Cardiac muscle cell (in vitro differentiated cells and primary cell): ENCODE data around the gene ELF2. TPM values are rescaled to one million over a fixed set of nuclear protein-coding genes. Genes with fewer than 3 reads are reported as not detected.
A peak's percentile ranks its signal among the peaks of the same experiment; 100 is the strongest.
"Not testable (repeated sequence)": the region's sequence is repeated elsewhere in the genome, so short reads cannot be mapped to it uniquely, and the experiment has no call there.

ENCODE experiments used
- DNase-seq, 2 donors: peaks; one replicate each; pipeline versions ENCODE4 v3.0.0 to v3.0.0-alpha.2; 2010 to 2017; ENCODE audit warnings: low read depth in 1 of 2, low spot score in 1 of 2
- H3K27ac ChIP-seq: fragments of 200-600 bp; sonication (generic); 2 replicates; pipeline ENCODE4 v1.5.1; 2016
- H3K27me3 ChIP-seq: fragments of 200-600 bp; sonication (generic); 2 replicates; pipeline ENCODE4 v1.6.0; 2016; ENCODE audit warnings: control low read depth
- H3K36me3 ChIP-seq: fragments of 200-600 bp; sonication (generic); 2 replicates; pipeline ENCODE4 v1.5.1; 2016; ENCODE audit warnings: control low read depth
- H3K4me1 ChIP-seq: fragments of 200-600 bp; sonication (generic); 2 replicates; pipeline ENCODE4 v1.8.1; 2017; ENCODE audit warnings: low read depth, mild to moderate bottlenecking, mixed run types
- H3K4me3 ChIP-seq: fragments of 200-600 bp; sonication (generic); 2 replicates; pipeline ENCODE4 v1.5.1; 2016; ENCODE audit warnings: mild to moderate bottlenecking
- H3K9me3 ChIP-seq: fragments of 200-600 bp; sonication (generic); 2 replicates; pipeline ENCODE4 v1.5.1; 2017; ENCODE audit warnings: low read depth, mild to moderate bottlenecking, control low read depth
- CTCF ChIP-seq: IDR thresholded peaks from 2 replicates; pipeline ENCODE4 v1.5.1; 2012; ENCODE audit warnings: low read depth, mild to moderate bottlenecking, low read length
- polyA plus RNA-seq: library from polyadenylated mRNA; unstranded; fragments of >200 nt; fragmentation: Nextera tagmentation; extraction: Ambion mirVana; gene quantifications from 2 replicates; pipeline ENCODE4 v1.2.1, GENCODE V29; 2016
- total RNA-seq: library from RNA; depleted of rRNA; stranded (reverse); fragments of >200 nt; gene quantifications from 2 replicates; pipeline ENCODE4 v1.2.3, GENCODE V29; 2016

The ELF2 gene
- total and polyA plus RNA-seq, 2 experiments from 2014 or later: 45.7 to 57.5 TPM

- peaks cover 6% of the 10 kb centered on the region for H3K4me1 ChIP-seq
- peak overlapping the region; percentile 61 for H3K27ac ChIP-seq
- no peaks in the 10 kb centered on the region for H3K36me3 ChIP-seq
- no peaks in the 10 kb centered on the region for H3K27me3 ChIP-seq
- TF ChIP-seq CTCF: peak; percentile 51
- peak in 1 of 2 donors; percentile 73 for DNase-seq
- no peak overlapping the region for H3K4me3 ChIP-seq
- H3K9me3 ChIP-seq: no peaks in the 10 kb centered on the region
Measured at GRCh38 chr4:139167774-139168444, 9.1 kb downstream of the ELF2 start.

GRCh38 chr4:139164731-139165130 is 12.3 kb downstream of the ELF2 start:
- Histone ChIP-seq H3K27ac (no peak overlapping the region), H3K9me3 (no peaks in the 10 kb centered on the region), H3K4me3 (no peak overlapping the region), H3K27me3 (no peaks in the 10 kb centered on the region), H3K36me3 (no peaks in the 10 kb centered on the region), H3K4me1 (peaks cover 6% of the 10 kb centered on the region)
- no peak for TF ChIP-seq CTCF
- DNase-seq: no peak

GRCh38 chr4:139163806-139164206 is 13.2 kb downstream of the ELF2 start:
- Histone ChIP-seq H3K9me3 (no peaks in the 10 kb centered on the region), H3K27ac (no peak overlapping the region), H3K36me3 (no peaks in the 10 kb centered on the region), H3K27me3 (no peaks in the 10 kb centered on the region), H3K4me1 (peaks cover 10% of the 10 kb centered on the region), H3K4me3 (no peak overlapping the region)
- TF ChIP-seq CTCF: no peak
- no peak for DNase-seq

GRCh38 chr4:139157977-139158376 is 19.0 kb downstream of the ELF2 start:
- not testable (repeated sequence) for DNase-seq, H3K4me3 ChIP-seq, H3K9me3 ChIP-seq, H3K27ac ChIP-seq, H3K27me3 ChIP-seq, H3K36me3 ChIP-seq
- peaks cover 22% of the 10 kb centered on the region for H3K4me1 ChIP-seq

GRCh38 chr4:139154952-139155557 is 22.0 kb downstream of the ELF2 start:
- no peak for DNase-seq
- peaks cover 22% of the 10 kb centered on the region for H3K4me1 ChIP-seq
- no peak overlapping the region for H3K4me3 ChIP-seq
- no peaks in the 10 kb centered on the region for H3K9me3 ChIP-seq
- H3K36me3 ChIP-seq: peaks cover 3% of the 10 kb centered on the region
- no peak for TF ChIP-seq CTCF
- H3K27ac ChIP-seq: peak overlapping the region; percentile 31
- no peaks in the 10 kb centered on the region for H3K27me3 ChIP-seq

GRCh38 chr4:139154538-139154937 is 22.5 kb downstream of the ELF2 start:
- Histone ChIP-seq H3K9me3 (no peaks in the 10 kb centered on the region), H3K4me3 (no peak overlapping the region), H3K27ac (peak overlapping the region; percentile 31), H3K27me3 (no peaks in the 10 kb centered on the region), H3K36me3 (peaks cover 3% of the 10 kb centered on the region), H3K4me1 (peaks cover 21% of the 10 kb centered on the region)
- no peak for TF ChIP-seq CTCF
- DNase-seq: no peak
